Sigmoid colon (tissue), 7 donors: ENCODE measurements around the gene ARHGEF6. TPM values are rescaled to one million over a fixed set of nuclear protein-coding genes. Genes with fewer than 3 reads are reported as not detected.

Experiments
- DNase-seq: peaks from one replicate; pipeline ENCODE4 v3.0.0-alpha.2; 2019
- H3K27ac ChIP-seq, 4 donors: fragments of 200-600 bp; sonication (generic); one replicate each; pipeline ENCODE4 v1.5.1; 2016 to 2019; ENCODE audit warnings: mild to moderate bottlenecking in 1 of 4
- H3K27me3 ChIP-seq, 3 donors: fragments of 200-600 bp; sonication (generic); one replicate each; pipeline ENCODE4 v1.5.1; 2019; ENCODE audit warnings: mild to moderate bottlenecking in 1 of 3
- H3K36me3 ChIP-seq, 4 donors: fragments of 200-600 bp; sonication (generic); one replicate each; pipeline ENCODE4 v1.5.1; 2016 to 2019
- H3K4me1 ChIP-seq, 4 donors: fragments of 200-600 bp; sonication (generic); one replicate each; pipeline ENCODE4 v1.5.1; 2017 to 2019
- H3K4me3 ChIP-seq, 4 donors: fragments of 200-600 bp; sonication (generic); one replicate each; pipeline ENCODE4 v1.5.1; 2017 to 2019; ENCODE audit warnings: mild to moderate bottlenecking in 2 of 4, moderate library complexity in 1 of 4
- H3K9me3 ChIP-seq, 4 donors: fragments of 200-600 bp in 3 of 4; sonication (generic) in 3 of 4; one replicate each; pipeline versions ENCODE4 v1.5.1 to v1.6.1; 2013 to 2019
- CTCF ChIP-seq, 4 experiments: fragments of 450-650 bp in 3 of 4; fragments of 200-600 bp in 1 of 4; IDR thresholded peaks; one replicate each; pipeline ENCODE4 v1.5.1; 2016 to 2019; ENCODE audit warnings: antibody characterized with exemption in 4 of 4, mild to moderate bottlenecking in 3 of 4, moderate library complexity in 2 of 4
- EP300 ChIP-seq, 4 donors: sonication (generic); formaldehyde crosslinking; IDR thresholded peaks; one replicate each; pipeline ENCODE4 v1.6.1; 2017; ENCODE audit warnings: antibody characterized with exemption in 4 of 4
- POLR2A ChIP-seq, 2 donors: fragments of 450-650 bp; IDR thresholded peaks; one replicate each; pipeline ENCODE4 v1.6.1; 2016; ENCODE audit warnings: antibody characterized with exemption in 2 of 2, mild to moderate bottlenecking in 2 of 2, moderate library complexity in 2 of 2
- POLR2AphosphoS5 ChIP-seq, 4 donors: sonication (generic); formaldehyde crosslinking; IDR thresholded peaks; one replicate each; pipeline ENCODE4 v1.6.1; 2017; ENCODE audit warnings: antibody characterized with exemption in 4 of 4
- WGBS, 2 donors: extraction: QIAGEN DNeasy Blood & Tissue Kit; methylation state at CpG; one replicate each; pipeline ENCODE4 v1.1.7; 2013; 5-methylcytosine and 5-hydroxymethylcytosine counted together
- intact Hi-C: fragments of 100-400 bp; cut with DNase I; formaldehyde crosslinking; loops from one replicate; pipeline ENCODE4 v1.15.1; 2023
- polyA plus RNA-seq, 3 donors: library from polyadenylated mRNA; stranded (reverse); fragments of 200-250 nt; gene quantifications; one replicate each; pipeline ENCODE4 v1.2.3, GENCODE V29; 2013
- total RNA-seq, 4 donors: library from RNA; depleted of rRNA; stranded (reverse); fragments of >200 nt; gene quantifications; one replicate each; pipeline ENCODE4 v1.1.0, GENCODE V29; 2016
- donor health status: healthy with polysubstance abuse.
- donor health status: Bipolar disorder and iron deficiency.
- donor health status: healthy.

ARHGEF6 gene
- total and polyA plus RNA-seq, 7 donors = 2.1 to 26.3 (median 16.1) TPM

GRCh38 chrX:136768469-136769084 is 12.2 kb downstream of the ARHGEF6 start:
- Histone ChIP-seq H3K4me3 (peak overlapping the region in 1 of 4 donors; percentile 72), H3K27ac (peak overlapping the region; percentile 84 to 91 (median 88)), H3K4me1 (no peaks in the 10 kb centered on the region), H3K36me3 (no peaks in the 10 kb centered on the region), H3K27me3 (no peaks in the 10 kb centered on the region), H3K9me3 (no peaks in the 10 kb centered on the region)
- intact Hi-C loops = no loop called here
- TF ChIP-seq POLR2AphosphoS5 (IDR thresholded peaks at IDR 0.05) (no peak), POLR2A (IDR thresholded peaks at IDR 0.05) (no peak), EP300 (IDR thresholded peaks at IDR 0.05) (no peak), CTCF (IDR thresholded peaks at IDR 0.05) (no peak)
- peak; percentile 73 for DNase-seq
- 37 to 80% methylated on average over 7 of the region's 7 CpGs for WGBS, 2 donors

GRCh38 chrX:136767104-136767941 is 13.4 kb downstream of the ARHGEF6 start:
- no peaks in the 10 kb centered on the region for H3K4me1 ChIP-seq

GRCh38 chrX:136766785-136767103 is 14.0 kb downstream of the ARHGEF6 start:
- 10 to 11% methylated on average over 19 of the region's 19 CpGs for WGBS, 2 donors
- intact Hi-C loops = no loop called here
- TF ChIP-seq POLR2A (IDR thresholded peaks at IDR 0.05) (no peak), CTCF (IDR thresholded peaks at IDR 0.05) (no peak), POLR2AphosphoS5 (IDR thresholded peaks at IDR 0.05) (no peak), EP300 (IDR thresholded peaks at IDR 0.05) (no peak)

More at GRCh38 chrX:136767104-136767941, 13.4 kb downstream of the ARHGEF6 start:
- no peaks in the 10 kb centered on the region for H3K36me3 ChIP-seq
- peak overlapping the region; percentile 84 to 91 (median 88) for H3K27ac ChIP-seq
- TF ChIP-seq EP300 (IDR thresholded peaks at IDR 0.05) (no peak), POLR2AphosphoS5 (IDR thresholded peaks at IDR 0.05) (peak in 3 of 4 donors; percentile 20 to 40 (median 22)), POLR2A (IDR thresholded peaks at IDR 0.05) (no peak), CTCF (IDR thresholded peaks at IDR 0.05) (peak in 2 of 4 experiments; percentile 17 to 43)
- peak; percentile 87 for DNase-seq
- H3K27me3 ChIP-seq = no peaks in the 10 kb centered on the region
- H3K9me3 ChIP-seq = no peaks in the 10 kb centered on the region
- 1% methylated on average over 78 of the region's 78 CpGs for WGBS, 2 donors
- H3K4me3 ChIP-seq = peak overlapping the region; percentile 51 to 72 (median 67)
- intact Hi-C loops = no loop called here

GRCh38 chrX:136765821-136766356 is 14.8 kb downstream of the ARHGEF6 start:
- Histone ChIP-seq H3K36me3 (no peaks in the 10 kb centered on the region), H3K4me3 (no peak overlapping the region), H3K27ac (peak overlapping the region in 2 of 4 donors; percentile 90 to 91), H3K4me1 (no peaks in the 10 kb centered on the region), H3K9me3 (no peaks in the 10 kb centered on the region), H3K27me3 (no peaks in the 10 kb centered on the region)
- no peak for TF ChIP-seq CTCF (IDR thresholded peaks at IDR 0.05)
- no peak for TF ChIP-seq POLR2AphosphoS5 (IDR thresholded peaks at IDR 0.05)
- TF ChIP-seq POLR2A (IDR thresholded peaks at IDR 0.05) = no peak
- no peak for TF ChIP-seq EP300 (IDR thresholded peaks at IDR 0.05)
- no peak for DNase-seq
- 57 to 82% methylated on average over 1 of the region's 1 CpG for WGBS, 2 donors
- intact Hi-C loops = no loop called here

More at GRCh38 chrX:136766785-136767103, 14.0 kb downstream of the ARHGEF6 start:
- Histone ChIP-seq H3K36me3 (no peaks in the 10 kb centered on the region), H3K4me3 (peak overlapping the region; percentile 51 to 72 (median 67)), H3K27ac (peak overlapping the region; percentile 84 to 91 (median 88)), H3K9me3 (no peaks in the 10 kb centered on the region), H3K4me1 (no peaks in the 10 kb centered on the region), H3K27me3 (no peaks in the 10 kb centered on the region)
- DNase-seq = no peak
